SH-SY5Y (cell line): ENCODE measurements around the gene CLSTN1.

ENCODE experiments used
- GATA2 ChIP-seq: IDR thresholded peaks from 2 replicates; pipeline ENCODE4 v1.6.1; 2011; ENCODE audit warnings: mild to moderate bottlenecking, low read depth, low read length
- GATA3 ChIP-seq: IDR thresholded peaks from 2 replicates; pipeline ENCODE4 v1.6.1; 2011; ENCODE audit warnings: low read depth, mild to moderate bottlenecking, low read length, moderate library complexity

Gene CLSTN1

DNA sequence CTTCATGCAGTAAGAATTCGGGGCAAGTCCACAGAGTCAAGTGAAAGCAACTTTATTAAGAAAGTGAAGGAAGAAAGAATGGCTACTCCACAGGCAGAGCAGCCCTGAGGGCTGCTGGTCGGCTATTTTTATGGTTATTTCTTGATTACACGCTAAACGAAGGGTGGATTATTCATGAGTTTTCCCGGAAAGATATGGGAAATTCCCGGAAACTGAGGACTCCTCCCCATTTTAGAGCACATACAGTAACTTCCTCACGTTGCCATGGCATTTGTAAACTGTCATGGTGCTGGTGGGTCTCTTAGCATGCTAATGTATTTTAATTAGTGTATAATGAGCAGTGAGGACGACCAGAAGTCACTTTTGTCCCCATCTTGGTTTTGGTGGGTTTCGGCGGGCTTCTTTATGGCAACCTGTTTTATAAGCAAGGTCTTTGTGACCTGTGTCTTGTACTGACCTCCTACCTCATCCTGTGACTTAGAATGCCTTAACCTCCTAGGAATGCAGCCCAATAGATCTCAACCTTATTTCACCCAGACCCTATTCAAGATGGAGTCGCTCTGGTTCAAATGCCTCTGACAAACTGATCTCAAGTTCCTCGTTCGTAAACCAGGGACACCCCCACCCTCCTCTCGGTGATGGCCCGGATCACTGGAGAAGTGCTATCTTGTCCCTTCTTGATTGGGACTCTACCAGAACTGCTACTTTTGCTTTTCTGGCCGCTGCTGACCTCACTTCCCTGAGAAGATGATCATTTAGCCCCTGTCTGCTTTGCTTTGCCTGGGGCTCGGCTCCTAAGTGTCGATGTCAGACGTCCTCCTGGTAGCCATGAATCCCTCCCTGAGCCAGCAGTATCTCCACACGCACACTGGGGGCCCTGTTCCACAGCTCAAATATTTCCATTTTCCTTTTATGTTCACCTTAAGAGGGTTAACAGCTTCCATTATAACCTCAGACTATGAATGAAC is 48.8 kb downstream of the CLSTN1 start:
- TF ChIP-seq GATA2 (no peak), GATA3 (no peak)

DNA sequence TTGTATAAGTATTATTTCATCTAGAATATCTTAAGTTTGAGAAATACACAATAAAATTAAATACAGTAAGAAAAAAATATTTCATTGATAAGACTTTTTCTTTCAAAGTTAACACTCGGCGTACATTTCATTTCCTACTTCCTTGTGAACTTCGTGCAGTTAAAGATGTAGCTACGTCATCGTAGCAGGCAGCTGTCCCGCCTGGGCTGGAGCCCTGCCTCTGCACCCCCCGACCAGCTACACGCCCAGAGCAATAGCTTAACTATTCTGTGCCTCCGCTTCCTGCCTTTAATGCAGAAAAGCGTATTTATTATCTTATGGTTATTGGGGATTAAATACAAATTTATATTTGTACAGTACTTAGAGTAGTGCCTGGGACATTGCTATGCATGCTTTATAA is 53.5 kb downstream of the CLSTN1 start:
- TF ChIP-seq GATA3: no peak
- TF ChIP-seq GATA2: no peak

DNA sequence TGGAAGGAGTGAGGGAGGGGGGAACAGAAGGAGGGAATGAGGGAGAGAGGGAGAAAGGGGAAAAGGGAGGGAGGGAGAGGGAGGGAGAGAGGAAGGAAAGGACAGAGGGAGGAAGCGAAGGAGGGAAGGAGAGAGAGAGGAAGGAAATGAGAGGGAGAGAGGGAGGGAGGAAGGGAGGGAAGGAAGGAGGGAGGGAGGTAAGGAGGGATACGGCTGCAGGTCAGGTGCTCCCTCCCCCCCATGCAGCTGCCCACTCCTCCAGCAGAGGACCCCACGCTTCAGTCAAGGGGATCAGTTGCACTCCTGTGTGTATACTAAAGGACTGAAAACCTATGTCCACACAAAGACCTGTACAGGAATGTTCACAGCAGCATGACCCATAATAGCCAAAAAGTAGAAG is 54.8 kb downstream of the CLSTN1 start:
- TF ChIP-seq GATA3: no peak

DNA sequence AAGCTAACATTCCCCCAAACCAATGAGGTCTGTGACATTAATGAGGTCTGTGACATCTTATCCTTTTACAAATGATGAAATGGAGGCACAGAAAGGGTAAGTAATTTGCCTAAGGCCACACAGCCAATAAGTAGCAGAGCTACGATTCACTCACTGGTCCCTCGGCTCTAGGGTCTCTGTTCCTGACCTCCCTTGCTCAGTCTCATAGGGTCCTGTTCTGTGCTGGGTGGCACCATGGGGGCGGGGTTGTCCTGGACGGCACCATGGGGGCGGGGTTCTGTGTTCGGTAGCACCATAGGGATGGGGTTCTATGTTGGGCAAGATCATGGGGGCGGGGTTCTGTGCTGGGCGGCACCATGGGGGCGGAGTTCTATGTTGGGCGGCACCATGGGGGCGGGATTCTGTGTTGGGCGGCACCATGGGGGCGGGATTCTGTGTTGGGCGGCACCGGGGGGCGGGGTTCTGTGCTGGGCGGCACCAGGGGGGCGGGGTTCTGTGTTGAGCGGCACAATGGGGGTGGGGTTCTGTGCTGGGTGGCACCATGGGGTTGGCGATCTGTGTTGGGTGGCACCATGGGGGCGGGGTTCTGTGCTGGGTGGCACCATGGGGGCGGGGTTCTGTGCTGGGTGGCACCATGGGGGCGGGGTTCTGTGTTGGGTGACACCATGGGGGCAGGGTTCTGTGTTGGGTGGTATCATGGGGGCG is 55.6 kb downstream of the CLSTN1 start:
- no peak for TF ChIP-seq GATA3
- TF ChIP-seq GATA2: no peak

DNA sequence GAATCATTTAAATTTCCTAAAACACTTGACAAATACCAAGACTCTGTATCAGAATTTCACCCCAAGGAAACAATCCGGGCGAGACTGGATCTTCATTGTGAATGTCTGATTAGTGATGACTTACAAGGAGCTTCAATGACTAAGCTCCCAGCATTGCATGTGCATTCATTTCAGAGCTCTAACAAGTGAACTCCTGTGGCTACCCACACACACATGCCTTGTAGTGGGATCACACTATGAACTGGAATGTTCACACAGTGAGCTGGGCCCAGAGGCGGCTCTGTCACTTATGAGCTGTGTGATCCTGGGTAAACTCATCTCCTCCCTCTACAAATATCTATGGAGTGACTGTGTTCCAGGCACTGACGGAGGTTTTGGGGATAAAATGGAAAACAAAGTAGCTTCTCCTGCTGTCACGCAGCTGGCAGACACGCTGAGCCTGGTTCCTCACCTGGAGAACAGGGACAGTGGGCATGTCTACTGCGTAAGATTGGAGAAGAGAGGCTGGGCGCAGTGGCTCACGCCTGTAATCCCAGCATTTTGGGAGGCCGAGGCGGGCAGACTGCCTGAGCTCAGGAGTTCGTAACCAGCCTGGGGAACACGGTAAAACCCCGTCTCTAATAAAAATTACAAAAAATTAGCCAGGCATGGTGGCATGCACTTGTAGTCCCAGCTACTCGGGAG is 56.9 kb downstream of the CLSTN1 start:
- no peak for TF ChIP-seq GATA2
- no peak for TF ChIP-seq GATA3

DNA sequence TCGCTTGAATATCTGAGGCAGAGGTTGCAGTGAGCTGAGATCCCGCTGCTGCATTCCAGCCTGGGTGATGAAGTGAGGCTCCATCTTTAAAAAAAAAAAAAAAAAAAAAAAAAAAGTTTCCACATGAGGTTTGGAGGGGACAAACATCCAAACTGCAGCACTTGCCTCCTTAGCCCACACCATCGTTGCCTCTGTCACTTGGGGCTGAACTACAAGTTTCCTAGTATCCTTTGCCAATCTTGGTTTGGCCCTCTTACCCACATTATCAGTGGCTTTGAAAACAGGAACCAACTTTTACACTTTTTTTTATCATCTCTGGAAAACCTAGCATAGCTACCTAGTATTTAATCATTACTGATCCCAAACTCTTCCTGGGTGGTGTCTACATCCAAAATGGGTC is 59.2 kb downstream of the CLSTN1 start:
- TF ChIP-seq GATA2 (no peak), GATA3 (no peak)

DNA sequence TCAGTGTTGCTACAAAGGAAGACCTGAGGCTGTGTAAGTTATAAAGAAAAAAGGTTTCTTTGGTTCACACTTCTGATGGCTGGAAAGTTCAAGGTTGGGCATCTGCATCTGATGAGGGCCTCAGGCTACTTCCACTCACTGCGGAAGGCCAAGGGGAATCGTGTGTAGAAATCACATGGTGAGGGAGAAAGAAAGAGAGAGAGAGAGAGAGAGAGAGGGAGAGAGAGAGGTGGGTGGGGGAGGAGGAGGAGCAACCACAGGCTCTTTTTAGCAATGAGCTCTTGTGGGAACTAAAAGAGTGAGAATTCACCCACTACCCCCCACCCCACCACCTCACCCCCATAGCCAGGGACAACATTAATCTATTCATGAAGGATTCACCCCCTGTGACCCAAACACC is 59.9 kb downstream of the CLSTN1 start:
- TF ChIP-seq GATA2: no peak

DNA sequence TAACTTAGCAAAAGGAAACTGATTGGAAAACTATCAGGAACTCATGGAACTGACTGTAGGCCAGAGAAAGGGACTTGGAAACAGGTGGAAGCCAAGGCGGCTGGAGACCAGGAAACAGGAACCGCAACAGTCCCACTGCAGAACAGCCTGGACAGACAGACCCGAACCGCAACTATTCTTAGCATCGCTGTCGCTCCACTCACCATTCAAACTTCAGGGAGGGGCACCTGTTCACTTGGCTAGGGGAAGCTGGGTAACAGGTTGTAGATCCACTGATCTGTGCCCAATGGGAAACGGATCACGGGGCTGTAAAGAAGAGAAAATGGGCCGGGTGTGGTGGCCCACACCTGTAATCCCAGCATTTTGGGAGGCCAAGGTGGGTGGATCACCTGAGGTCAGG is 61.9 kb downstream of the CLSTN1 start:
- TF ChIP-seq GATA2 (no peak), GATA3 (no peak)

DNA sequence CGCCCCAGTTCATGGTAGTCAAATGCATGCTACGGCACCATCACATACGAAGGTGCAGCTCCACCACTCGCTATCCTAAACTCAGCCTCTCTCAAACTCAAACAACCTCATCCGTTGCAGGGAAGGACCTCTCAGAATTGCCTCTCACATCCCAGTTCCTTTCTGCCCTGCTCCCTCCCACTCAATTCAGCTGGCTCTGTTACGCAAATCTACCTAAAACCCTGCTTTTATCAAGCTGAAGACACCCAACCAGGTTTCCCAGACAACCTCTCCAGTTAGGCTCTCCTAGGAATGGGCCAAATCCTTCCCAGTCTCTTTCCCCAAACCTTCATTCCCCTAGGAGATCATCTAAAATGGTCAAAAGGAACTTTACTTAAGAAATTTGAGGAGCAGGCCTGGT is 62.9 kb downstream of the CLSTN1 start:
- TF ChIP-seq GATA3 (no peak), GATA2 (no peak)

DNA sequence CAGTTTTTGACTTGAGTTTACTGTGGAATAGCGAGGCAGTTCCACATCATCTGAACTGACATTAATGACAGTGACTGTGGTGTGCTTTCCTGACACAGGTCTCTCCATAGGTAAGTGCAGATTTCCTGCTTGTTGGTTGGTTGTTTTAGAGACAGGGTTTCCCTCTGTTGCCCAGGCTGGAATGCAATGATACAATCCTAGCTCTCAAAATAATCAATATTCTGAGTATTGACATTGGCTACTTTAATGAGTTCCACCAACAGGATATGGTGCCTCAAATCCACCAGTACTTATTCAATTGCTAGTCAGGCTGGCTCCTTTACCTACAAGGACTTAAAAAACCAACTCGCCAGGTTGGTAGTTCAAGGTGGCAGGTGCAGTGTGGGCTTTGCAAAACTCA is 63.8 kb downstream of the CLSTN1 start:
- no peak for TF ChIP-seq GATA3

DNA sequence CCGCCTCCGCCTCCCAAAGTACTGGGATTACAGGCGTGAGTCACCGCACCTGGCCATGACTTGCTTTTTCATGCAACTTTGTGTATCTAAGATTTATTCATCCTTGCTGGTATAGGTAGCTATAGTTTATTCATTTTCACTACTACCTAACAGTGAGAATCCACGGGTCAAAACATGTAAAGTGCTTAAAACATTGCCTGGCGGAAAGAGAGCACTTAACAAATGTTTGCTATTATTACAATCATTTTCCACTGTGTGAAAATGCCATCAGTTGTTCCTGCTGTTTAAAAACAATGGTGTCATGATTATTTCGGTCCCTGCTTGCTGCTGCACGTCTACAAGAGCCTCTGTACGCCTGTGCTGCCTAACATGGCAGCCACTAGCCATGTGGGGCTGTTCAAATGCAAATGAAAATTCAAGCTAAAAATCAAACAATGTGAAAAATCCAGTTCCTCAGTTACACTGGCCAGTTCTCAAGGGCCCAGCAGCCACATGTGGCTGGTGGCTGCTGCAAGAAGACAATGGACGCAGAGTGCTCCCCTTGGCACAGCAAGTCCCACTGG is 65.1 kb downstream of the CLSTN1 start:
- TF ChIP-seq GATA3 (no peak), GATA2 (no peak)

DNA sequence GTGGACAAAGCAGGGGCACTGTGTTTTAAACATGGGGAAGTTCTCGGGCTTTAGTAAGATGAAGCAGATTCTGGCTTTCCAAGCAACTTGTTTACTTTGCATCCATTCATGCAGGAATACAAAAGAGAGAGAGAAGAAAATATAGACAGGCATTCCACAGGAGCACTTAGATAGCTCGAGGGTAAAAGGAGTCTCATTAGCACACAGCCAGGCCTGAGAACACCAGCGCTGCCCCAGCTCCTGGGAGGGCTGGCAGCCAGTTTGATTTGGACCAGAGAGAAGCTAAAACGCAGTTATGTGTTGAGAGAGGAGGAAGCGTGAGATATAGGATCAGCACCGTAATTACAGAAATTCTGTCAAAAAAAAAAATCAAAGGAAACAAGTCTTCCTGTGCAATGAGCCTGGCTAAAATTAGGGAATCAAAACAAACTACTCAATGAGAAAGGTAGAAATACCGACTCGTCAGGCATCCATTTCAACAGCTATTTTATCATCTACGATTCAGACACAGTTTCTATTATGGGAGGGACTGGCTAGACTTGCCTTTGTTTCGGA is 68.2 kb downstream of the CLSTN1 start:
- TF ChIP-seq GATA2 (no peak), GATA3 (no peak)

DNA sequence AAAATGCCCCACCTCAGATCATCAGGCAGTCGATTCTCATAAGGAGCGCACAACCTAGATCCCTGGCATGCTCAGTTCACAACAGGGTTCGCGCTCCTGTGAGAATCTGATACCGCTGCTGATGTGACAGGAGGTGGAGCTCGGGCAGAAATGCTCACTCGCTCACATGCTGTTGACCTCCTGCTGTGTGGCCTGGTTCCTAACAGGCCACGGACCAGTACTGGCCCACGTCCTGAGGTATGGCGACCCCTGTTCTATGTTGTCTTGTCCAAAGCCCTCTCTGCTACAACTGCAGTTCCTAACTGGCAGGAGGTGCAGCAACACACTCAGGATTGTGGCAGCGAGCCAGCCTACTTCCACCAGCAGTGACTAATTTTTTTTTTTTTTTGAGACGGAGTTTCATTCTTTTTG is 70.6 kb downstream of the CLSTN1 start:
- TF ChIP-seq GATA3 (no peak), GATA2 (no peak)

DNA sequence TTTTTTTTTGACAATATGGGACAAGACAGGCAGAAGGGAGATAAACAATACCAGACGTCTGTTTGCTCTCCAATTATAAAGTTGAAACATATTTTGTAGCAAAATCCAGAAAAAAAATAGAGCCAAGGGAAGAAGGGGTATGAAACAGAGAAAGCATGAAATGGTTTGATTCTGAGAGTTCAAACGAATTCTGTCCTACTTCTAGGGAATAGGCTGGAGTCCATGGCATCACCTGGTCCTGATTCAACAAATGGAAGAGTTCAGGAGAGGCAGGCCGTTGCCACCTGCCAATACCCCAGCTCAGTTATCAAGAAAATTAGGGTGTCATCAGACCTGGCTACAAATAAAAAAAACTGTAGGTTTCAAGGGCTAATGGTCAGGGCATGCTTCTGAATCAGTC is 71.8 kb downstream of the CLSTN1 start:
- TF ChIP-seq GATA3: no peak
- TF ChIP-seq GATA2: no peak

DNA sequence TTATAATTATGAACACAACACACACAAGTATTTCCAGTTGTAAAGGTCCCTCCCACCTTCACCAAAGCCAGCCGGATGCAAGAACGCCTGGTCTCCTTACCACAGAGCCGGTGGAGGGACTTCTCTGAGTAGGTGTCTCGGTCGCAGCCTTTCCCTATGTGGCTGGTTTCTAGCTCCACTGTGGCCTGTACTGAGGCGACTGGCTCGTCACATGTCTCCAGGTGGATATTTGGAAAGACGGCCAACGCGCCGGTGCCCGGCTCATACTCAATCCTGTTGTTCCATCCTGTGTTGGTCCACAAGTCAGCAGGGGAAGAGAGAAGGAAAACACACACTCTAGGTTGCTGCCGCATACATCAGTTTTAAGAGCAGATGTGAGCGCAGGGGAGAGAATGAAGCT is 74.4 kb downstream of the CLSTN1 start:
- TF ChIP-seq GATA3: no peak
- no peak for TF ChIP-seq GATA2
